ENCODE results near the gene ADAMTS13.
"Not testable (repeated sequence)": the region's sequence is repeated elsewhere in the genome, so short reads cannot be mapped to it uniquely, and the experiment has no call there.

Gene ADAMTS13

DNA sequence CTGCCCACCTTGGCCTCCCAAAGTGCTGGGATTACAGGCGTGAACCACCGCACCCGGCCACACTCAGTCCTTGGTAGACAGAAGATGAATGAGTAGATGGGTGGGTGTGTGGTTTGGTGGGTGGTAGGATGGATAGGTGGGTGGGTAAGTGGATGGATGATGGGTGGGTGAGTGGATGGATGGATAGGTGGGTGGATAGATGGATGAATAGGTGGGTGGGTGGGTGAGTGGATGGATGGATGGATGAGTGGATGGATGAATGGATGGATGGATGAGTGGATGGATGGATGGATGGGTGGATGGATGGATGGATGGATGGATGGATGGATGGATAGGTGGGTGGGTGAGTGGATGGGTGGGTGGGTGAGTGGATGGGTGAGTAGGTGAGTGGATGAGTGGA lies 29.9 kb upstream of the ADAMTS13 start:
- not testable (repeated sequence) for DNase-seq

DNA sequence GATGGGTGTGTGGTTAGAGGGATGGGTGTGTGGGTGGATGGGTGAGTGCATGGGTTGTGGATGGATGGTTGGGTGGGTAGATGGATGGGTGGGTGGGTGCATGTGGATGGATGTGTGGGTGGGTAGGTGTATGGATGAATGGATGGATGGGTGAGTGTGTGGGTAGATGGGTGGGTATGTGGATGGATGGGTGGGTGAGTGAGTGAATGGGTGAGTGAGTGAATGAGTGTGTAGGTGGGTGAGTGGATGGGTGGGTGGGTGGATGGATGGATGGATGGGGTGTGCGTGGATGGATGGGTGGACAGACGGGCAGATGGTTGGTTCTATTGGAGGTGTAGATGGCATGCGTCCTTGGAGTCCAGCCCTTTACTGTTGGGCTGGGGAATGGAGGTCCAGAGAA lies 28.8 kb upstream of the ADAMTS13 start:
- no peak for DNase-seq

DNA sequence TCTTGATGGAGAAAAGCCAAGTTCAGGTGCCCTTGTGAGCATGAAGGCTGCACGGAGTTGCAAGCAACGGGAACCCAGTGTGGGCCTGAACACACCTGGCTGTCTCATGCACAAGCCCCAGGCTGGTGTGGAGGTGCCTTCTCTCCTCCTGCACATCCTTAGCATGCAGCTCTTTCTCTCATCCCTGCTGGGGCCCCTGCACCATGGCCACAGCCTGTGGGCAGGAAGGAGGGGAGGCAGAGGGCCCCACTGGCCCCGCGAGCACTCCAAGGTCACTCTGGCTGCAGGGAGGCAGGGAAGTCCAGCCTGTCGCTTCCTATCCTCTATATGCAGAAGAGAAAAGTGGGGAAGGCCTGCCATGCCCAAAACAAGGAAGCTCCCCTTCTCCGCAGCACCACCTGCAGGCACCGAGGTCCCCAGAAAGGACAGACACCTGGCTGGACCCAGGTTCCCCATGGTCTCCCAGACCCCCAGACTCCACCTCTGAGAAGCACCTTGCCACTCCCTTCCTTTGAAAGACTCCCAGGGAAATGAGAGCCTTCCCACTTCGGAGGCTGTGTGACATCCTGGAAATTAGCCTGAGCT lies 27.4 kb upstream of the ADAMTS13 start:
- DNase-seq, result no peak

DNA sequence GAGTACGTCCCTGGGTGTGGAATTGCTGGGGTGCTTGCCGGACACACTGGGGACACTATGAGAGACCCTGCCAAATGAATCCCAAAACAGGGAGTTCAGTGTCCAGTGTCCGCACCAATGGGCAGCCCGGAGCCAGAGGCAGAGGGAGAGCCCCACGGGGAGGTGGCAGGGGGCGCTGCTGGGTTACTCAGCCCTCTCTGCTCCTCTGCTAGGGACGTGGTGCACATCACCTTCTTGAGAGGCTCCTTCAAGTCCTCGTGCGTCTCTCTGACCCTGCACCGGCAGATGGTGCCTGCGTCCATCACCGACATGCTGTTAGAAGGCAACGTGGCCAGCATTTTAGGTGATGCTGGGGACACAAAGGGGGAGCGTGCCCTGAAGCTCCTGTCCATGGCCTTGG lies 25.2 kb upstream of the ADAMTS13 start:
- DNase-seq, result no peak

DNA sequence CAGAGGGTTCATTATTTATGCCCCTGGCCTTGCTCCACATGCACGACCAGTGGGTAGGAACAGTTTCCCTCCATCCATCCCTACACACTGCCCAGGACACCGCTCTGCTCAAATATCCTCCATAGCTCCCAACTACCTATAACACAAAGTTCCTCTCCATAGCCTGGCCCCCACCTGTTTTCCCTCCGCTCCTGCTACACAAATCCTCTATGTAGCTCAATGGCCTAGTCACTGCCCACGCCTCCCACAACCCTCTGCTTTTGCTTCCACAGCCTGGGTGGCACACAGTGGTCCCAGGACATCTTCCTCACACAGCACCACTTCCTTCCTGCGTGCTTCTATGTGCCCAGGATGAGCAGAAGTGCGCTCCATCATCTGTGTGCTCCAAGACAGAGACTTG lies 24.8 kb upstream of the ADAMTS13 start:
- no peak for DNase-seq

DNA sequence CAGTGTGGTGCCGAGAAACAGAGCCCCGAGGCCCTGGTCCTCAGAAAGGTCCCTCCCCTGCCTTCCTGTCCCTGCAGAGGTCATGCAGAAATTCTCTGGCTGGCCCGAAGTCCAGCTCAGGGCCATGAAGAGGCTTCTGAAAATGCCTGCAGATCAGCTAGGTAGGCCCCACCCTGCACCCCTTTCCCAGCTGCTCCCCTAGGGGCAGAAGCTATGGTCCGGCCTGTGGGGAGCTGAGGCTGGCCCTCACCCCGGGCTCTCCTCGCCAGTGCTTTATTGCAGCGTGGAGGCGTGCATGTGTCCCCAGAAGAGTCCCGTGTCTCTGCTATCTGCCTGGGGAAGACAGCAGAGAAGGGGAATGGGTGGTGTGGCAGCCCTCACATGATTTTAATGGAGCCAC lies 24.3 kb upstream of the ADAMTS13 start:
- no peak for DNase-seq

DNA sequence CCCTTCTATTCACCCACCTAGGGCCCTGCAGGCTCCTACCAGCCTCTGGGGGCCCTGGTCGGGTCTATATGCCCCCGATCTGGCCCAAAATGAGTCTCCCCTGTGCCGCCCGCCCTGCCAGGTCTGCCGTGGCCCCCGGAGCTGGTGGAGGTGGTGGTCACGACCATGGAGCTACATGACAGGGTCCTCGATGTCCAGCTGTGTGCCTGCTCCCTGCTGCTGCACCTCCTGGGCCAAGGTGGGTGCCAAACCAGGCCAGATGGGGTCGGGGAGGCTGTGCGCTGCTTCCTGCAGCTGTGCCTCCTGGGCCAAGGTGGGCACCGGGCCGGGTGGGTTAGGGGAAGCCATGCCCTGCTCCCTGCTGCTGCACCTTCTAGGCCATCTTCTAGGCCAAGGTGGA lies 21.9 kb upstream of the ADAMTS13 start:
- DNase-seq, result no peak

DNA sequence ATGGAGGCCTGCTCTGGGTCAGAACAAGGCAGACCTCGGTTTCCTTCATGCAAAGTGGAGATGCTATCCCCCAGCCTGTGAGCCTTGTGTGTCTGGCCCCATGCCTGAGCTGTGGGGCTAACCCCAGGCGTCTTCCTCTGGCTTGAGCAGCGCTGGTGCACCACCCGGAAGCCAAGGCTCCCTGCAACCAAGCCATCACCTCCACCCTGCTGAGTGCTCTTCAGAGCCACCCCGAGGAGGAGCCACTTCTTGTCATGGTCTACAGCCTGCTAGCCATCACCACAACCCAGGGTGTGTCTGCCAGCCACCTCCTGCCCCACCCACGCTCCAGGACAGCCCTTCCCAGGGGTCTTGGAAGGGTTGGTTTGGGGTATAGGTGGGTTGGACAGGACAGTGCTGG lies 20.6 kb upstream of the ADAMTS13 start:
- DNase-seq, result no peak

DNA sequence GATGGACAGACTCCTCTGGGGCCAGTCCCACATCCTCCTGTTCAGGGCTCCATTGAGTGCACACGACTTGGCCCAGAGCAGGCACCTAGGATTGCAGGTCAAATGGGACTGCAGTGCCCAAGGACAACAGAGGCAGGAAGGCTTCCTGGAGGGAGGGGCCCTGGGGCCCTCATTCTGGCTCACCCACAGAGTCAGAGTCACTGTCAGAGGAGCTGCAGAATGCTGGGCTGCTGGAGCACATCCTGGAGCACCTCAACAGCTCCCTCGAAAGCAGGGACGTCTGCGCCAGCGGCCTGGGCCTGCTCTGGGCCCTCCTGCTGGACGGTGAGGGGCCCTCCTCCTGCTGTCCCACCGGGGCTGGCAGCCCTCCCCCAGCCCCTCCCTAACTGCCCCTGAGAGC lies 19.5 kb upstream of the ADAMTS13 start:
- DNase-seq, result no peak

DNA sequence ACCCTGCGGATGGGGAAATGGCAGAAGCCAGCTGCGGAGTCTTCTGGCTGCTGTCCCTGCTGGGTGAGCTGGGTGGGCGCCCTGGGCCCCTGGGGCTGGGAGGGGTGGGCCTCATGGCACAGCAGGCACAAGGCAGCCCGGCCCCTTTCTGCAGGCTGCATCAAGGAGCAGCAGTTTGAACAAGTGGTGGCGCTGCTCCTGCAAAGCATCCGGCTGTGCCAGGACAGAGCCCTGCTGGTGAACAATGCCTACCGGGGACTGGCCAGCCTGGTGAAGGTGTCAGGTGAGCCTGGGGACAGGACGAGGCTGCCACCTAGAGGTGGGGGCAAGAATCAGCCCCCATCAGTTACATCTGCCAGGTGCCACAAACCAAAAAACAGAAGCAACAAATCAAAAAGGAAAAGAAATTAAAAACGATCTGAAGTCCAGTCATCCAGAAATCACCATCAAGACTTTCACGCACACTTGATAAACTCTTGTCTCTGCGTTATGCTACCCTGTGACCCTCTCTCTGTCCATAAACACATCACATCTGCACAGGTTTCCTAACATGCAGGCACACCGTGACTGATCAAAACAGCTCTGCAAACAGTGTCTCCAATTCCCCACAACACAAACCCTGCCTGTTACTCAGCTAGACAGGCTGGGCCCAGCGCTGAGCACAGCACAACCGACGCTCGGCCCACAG lies 18.3 kb upstream of the ADAMTS13 start:
- peak in 1 of 2 donors; percentile 3 for DNase-seq

DNA sequence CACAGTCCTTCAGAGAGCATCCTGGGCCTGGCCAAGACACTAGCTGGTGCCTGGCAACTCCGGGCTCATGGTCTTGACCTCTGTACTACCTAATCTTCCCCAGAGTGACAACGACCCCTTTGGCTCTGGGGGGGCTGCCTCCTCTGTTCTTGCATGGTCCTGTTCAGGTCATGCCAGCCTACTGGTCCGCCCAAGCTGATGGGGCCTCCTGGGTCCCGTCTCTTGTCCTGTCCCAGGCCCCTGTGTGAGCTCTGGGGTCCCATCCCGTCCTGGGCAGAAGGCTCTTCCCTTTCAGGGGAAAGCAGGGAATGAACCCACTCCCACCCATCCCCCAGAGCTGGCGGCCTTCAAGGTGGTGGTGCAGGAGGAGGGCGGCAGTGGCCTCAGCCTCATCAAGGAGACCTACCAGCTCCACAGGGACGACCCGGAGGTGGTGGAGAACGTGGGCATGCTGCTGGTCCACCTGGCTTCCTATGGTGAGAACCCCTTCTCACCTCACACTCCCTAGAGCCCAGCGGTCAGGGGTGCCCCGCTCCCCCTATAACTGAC lies 17.6 kb upstream of the ADAMTS13 start:
- DNase-seq, result no peak

DNA sequence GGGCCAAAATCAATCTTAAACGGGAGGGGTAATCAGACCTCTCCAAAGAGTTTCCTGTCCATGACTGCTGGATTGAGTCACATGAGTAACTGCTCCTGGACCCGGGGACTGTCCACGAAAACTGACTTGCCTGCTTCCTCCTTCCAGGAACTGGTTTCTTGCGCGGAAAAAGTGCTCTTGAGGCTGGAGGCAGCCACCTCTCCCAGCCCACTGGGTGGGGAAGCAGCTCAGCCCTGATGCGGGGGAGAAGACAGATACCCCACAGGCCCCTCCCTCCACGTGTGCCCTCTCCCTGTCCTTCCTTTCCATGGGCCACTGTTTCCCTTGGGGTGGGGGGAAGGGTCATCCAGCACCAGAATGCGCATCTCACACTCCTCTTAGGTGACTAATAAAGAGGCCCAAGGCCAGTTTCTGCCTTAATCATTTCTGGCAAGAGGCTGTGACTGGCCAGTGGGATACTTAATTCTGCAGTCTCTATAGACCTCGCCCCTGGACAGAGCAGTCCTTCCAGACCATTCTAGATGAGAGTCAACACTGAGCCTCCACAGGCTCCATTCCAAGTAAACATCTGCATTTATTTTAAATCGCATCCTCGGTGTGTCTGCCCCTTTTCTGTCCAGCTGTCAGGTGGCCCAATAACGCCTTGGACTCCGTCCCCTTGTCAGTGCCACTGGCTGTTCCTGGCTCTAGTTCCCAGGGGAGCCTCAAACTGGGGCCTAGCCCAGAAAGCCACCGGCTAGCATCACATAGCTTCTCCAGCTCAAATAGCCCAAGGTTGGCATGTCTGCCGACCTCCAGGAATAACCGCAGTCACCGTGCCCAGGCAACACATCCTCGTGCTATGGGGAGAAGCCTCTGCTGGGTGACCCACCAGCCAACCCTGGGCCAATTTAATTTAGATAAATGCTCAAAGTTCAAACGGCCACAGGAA lies 16.4 kb upstream of the ADAMTS13 start:
- DNase-seq, result no peak

DNA sequence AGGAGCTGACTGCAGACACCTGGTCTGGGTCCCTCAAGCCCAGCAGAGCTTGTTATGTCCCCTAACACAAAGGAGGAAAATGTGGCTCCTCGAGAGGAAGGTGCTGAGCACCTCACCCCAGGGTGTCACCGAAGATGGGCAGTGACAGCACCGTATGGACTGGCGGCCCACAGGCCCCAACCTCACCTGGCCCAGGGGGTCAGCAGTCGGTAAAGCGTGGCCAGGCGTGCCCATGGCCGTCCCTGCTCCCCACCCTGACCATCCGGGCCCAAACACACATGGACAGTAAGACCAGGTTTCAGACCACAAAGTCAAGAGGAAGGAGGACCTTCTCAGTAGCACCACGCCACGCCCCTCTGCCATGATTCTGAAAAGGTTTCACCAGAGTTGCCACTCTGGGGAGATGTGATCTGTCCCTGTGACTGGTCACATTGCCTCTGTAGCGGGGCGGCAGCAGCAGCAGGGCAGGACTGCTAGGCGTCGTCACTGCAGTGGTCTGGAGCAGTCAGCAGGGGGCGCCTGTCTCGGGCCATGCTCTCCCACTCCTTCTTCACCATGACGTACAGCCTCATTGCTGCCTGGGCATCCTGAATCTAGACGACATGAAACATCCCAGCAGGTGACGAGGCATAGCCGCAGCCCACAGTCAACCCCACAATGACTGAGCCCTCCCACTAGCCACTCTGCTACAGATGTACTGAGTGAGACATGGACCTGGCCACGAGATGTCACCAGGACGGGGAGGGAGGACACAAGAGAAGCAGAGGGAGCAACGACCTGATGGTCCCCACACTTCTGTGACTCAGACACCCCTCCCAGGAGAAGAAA lies 15.5 kb upstream of the ADAMTS13 start:
- DNase-seq, result peak; percentile 41 to 53

DNA sequence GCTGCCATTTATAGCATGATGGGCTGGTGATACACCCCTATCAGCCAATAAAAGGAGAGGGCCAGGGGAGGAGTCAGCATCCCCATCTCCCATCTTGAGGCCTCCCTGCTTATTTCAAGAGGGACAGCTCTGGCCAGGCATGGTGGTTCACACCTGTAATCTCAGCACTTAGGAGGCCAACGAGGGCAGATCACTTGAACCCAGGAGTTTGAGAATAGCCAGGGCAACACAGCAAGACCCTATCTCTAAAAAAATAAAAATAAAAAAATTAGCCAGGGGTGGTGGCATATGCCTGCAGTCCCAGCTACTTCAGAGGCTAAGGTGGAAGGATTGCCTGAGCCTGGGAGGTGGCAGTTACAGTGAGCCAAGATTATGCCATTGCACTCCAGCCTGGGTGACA lies 14.1 kb upstream of the ADAMTS13 start:
- no peak for DNase-seq

DNA sequence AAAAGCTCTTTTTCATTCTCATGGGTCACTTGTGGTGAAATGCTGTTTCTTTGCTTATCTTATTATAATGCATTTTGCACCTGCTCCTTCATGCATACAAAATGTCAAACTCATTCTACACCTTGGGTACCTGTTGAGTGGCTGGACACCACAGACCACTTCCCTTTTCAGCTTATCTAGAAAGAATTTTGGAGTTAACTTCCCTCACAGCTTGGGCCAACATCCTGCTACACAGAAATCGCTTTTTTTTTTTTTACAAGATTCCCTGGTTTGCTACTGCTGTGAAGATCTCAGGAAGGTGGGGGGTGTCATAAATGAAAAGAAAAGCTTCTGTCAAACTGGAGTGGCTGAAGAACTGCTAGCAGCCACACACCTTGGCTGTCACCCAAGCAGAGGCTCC lies 7.0 kb upstream of the ADAMTS13 start:
- DNase-seq, result no peak

DNA sequence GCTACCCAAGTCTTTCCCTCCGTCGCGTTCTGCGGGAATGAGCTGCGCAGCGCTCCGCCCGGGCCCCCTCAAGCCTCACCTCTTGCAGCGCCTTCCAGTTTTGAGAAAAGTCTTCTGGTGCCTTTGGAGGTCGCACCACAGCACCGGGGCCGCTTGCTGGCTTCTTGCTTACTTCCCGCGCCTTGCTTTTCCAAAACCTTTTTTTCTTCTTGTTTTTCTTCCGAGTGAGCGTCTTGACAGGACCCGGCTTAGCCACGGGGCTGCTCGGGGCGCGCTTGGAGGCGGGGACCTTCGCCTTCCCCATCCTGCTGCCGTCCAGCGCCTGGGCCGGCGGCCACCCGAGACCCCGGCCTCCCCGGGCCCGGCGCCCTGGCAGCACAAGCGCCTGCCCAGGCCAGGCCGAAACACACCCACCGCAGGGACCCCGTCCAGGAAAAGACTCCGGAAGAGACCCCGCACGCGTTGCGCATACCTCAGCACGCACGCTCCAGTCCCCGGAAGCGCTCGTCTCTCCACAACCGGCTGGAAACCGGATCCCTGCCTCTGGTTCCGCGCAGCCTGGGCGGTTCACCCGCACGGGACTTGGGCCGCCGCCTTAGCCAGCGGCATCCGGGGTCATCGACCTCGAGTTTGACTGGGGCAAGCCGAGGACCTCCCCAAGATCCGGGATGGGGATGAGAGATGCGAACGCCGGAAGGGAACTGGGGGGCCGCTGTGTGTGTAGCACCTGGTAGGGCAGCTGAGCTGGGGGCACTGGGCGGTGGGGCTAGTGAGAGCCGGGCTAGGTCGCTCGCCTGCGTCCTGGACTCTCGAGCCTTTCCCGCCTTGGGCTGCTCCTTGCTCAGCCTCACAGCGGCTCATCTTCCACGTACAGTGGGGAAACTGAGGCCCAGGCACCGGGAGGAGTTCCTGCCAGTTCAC lies 4.4 kb upstream of the ADAMTS13 start, which contains the start of gene REXO4:
REXO4 (minus strand) TSS at position 470 of the 921 bp plus-strand sequence; CDS start at position 304, 166 bp downstream.
- DNase-seq, result peak; percentile 59 to 68

DNA sequence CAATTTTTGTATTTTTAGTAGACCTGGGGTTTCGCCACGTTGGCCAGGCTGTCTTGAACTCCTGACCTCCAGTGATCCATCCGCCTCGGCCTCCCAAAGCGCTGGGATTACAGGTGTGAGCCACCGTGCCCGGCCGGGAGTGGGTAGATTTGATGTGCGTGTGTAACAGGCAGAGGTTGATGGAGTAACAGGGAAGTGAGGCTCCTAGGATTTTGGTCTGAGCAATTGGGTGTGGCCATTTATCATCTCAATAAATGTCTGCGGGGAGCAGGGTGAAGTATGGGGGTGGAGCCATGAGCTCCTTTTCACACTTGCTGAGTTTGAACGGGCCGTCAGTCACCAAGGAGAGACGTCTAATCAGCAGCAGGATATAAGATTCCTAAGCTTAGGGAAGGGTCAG lies 3.2 kb upstream of the ADAMTS13 start:
- no peak for DNase-seq

DNA sequence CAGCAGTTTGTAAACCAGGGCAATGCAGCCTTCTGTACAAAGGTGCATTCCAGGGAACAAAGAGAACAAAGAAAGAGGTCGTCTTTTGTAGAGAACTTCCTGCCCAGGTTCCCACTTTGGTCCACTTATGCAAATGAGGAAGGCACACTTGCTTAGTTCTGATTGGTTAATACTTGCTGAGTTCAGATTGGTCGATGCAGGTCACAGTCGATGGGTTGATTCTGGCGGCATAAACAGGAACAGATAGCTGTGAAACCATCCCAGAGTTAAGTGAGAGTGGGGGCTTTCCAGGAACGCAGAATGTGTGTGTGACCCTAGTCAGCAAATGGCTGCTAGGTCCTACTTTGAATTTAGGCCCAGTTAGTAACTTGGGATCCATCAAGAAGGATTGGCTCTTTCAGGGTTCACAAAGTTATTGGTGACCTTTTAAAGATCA lies 1.8 kb upstream of the ADAMTS13 start:
- DNase-seq, result no peak

DNA sequence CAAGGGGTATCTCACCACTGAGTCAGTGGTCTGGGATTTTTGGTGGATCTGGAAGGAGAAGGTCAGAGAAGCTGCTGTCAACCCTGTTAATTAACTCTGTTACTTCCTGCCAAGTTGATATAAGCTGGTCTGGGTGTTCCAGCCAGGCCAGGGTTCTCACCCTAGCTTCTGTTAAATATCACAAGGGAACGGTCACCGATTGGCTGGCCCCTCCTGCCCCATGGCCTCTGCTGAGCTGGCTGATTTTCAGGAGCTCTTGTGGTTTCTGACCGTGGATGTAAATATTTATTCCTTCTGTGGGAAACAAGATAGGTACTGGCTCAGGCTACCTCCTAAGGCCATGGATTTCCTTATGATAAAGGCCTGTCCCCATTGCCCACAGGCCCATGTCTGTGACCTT lies 1.0 kb downstream of the ADAMTS13 start:
- no peak for DNase-seq

DNA sequence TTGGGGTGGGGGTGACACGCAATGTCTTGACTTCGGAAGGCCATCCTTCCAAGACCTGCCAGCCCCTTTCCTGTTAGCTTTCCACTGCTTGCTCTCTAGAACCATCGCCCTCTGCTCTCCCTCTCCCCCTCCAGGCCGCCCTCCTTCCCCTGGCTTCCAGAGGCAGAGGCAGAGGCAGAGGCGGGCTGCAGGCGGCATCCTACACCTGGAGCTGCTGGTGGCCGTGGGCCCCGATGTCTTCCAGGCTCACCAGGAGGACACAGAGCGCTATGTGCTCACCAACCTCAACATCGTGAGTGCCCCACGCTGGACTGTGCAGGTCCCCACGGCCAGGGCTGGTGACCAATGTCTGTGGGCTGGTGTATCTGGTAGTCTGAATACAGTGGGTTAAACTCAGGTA lies 2.0 kb downstream of the ADAMTS13 start:
- no peak for DNase-seq

DNA sequence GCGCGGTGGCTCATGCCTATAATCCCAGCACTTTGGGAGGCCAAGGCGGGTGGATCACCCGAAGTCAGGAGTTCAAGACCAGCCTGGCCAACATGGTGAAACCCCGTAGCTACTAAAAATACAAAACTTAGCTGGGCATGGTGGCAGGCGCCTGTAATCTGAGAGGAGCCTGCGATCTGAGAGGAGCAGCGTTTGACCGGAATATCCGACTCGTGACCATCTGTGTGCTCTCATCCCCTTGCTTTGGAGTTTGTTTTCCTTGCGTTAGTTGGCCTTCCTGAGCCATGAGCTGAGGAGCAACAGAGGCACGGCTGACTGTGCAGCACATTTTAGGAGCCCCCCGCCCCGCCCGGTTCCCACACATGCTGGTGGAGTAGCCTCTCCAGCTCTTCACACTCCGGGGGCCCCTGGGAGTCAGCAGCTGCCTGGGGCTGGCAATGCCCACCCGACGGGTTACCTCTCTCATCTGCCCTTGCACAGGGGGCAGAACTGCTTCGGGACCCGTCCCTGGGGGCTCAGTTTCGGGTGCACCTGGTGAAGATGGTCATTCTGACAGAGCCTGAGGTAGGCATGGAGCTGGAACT lies 3.0 kb downstream of the ADAMTS13 start:
- DNase-seq, result no peak

All from bone marrow (tissue), 2 donors.